Measurements from ENCODE around the gene FAF1. TPM values are rescaled to one million over a fixed set of nuclear protein-coding genes. Genes with fewer than 3 reads are reported as not detected.

FAF1 gene
- total RNA-seq, 1 experiment from 2014 or later = 73.2 TPM

DNA sequence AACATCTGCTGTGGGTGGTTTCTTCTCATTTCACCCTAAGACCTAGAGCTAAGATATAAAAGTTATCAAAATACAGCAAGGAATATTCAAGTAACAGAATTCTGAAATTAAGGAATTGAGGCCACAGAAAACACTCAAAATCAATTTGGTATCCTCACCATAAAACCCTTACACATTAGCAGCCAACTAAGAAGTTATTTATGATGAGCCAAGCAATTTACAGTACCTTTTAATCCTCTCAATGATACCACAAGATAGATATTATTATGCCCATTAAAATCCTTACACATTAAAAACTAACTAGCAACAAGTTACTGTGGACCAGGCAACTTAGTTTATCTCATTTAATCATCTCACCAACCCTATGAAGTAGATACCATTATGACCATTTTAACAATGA, 81.6 kb downstream of the FAF1 start (continued):
- TF ChIP-seq, protein P1, sequence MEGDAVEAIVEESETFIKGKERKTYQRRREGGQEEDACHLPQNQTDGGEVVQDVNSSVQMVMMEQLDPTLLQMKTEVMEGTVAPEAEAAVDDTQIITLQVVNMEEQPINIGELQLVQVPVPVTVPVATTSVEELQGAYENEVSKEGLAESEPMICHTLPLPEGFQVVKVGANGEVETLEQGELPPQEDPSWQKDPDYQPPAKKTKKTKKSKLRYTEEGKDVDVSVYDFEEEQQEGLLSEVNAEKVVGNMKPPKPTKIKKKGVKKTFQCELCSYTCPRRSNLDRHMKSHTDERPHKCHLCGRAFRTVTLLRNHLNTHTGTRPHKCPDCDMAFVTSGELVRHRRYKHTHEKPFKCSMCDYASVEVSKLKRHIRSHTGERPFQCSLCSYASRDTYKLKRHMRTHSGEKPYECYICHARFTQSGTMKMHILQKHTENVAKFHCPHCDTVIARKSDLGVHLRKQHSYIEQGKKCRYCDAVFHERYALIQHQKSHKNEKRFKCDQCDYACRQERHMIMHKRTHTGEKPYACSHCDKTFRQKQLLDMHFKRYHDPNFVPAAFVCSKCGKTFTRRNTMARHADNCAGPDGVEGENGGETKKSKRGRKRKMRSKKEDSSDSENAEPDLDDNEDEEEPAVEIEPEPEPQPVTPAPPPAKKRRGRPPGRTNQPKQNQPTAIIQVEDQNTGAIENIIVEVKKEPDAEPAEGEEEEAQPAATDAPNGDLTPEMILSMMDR (IDR thresholded peaks at IDR 0.05 in 2 of 3, conservative IDR thresholded peaks at IDR 0.05 in 1 of 3; ENCODE audit: borderline replicate concordance in 1 of 3, insufficient read depth in 1 of 3, low read depth in 2 of 3, low read length in 2 of 3) = no peak
- no peak for TF ChIP-seq SRF (IDR thresholded peaks at IDR 0.05; ENCODE audit: low read depth)
- no peak for TF ChIP-seq ZBTB33 (IDR thresholded peaks at IDR 0.05; ENCODE audit: extremely low read depth, insufficient replicate concordance, low read length)
- no peak for TF ChIP-seq SIN3A (IDR thresholded peaks at IDR 0.05; ENCODE audit: low read depth)
- TF ChIP-seq EZH2phosphoT487 (IDR thresholded peaks at IDR 0.05; ENCODE audit: borderline replicate concordance) = no peak

DNA sequence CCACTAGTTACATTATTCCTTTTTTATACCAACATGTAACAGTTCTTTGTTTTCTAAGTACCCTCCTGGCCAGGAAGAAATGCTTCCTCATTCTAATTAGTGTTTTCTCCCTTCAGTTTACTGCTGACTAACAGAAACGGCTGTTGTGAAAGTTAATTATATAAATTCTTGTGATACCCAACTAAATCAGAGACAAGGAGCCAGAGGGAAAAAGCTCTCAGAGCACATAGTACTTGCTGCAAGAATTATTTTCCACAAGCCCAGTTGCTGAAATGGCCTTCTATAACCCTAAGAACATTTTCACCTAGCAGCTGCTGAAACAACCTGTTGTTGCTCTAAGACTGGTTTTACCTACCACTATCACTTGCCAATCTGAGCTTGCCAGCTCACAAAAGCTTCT, 82.4 kb downstream of the FAF1 start:
- H3K79me2 ChIP-seq (ENCODE audit: insufficient read depth, low read length) = peaks cover 80% of the 10 kb centered on the region
- POLR2A ChIA-PET = no interaction called here
- TF ChIP-seq TCF7L2 (IDR thresholded peaks at IDR 0.05; ENCODE audit: borderline replicate concordance, extremely low read depth, insufficient read depth, insufficient read length) = no peak
- TF ChIP-seq RAD21 (IDR thresholded peaks at IDR 0.05; ENCODE audit: low read depth) = no peak
- no peak for TF ChIP-seq SIN3A (IDR thresholded peaks at IDR 0.05; ENCODE audit: low read depth)
- TF ChIP-seq ZFX (IDR thresholded peaks at IDR 0.05) = no peak
- no peak for TF ChIP-seq SP1 (IDR thresholded peaks at IDR 0.05; ENCODE audit: low read depth)
- TF ChIP-seq SRF (IDR thresholded peaks at IDR 0.05; ENCODE audit: low read depth) = no peak
- no peak for TF ChIP-seq JUND (IDR thresholded peaks at IDR 0.05)
- no peak for TF ChIP-seq ELF1 (IDR thresholded peaks at IDR 0.05; ENCODE audit: borderline replicate concordance, low read depth)
- TF ChIP-seq, protein P1 (IDR thresholded peaks at IDR 0.05 in 2 of 3, conservative IDR thresholded peaks at IDR 0.05 in 1 of 3; ENCODE audit: borderline replicate concordance in 1 of 3, insufficient read depth in 1 of 3, low read depth in 2 of 3, low read length in 2 of 3) = no peak
- TF ChIP-seq POLR2AphosphoS5 (IDR thresholded peaks at IDR 0.05; ENCODE audit: low read depth, low read length) = no peak
- no peak for TF ChIP-seq EGR1 (IDR thresholded peaks at IDR 0.05; ENCODE audit: low read depth)
- TF ChIP-seq, protein P2, sequence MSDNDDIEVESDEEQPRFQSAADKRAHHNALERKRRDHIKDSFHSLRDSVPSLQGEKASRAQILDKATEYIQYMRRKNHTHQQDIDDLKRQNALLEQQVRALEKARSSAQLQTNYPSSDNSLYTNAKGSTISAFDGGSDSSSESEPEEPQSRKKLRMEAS (IDR thresholded peaks at IDR 0.05) = no peak
- TF ChIP-seq EZH2 (IDR thresholded peaks at IDR 0.05) = no peak
- no peak for TF ChIP-seq EZH2phosphoT487 (IDR thresholded peaks at IDR 0.05; ENCODE audit: borderline replicate concordance)
- TF ChIP-seq ZBTB33 (IDR thresholded peaks at IDR 0.05; ENCODE audit: extremely low read depth, insufficient replicate concordance, low read length) = no peak

More for the DNA sequence above, 82.4 kb downstream of the FAF1 start:
- intact Hi-C loops (cut with micrococcal nuclease) = loop anchor here (10.0 kb wide), 1 partner anchor 397 kb away; no protein-coding TSS in a partner anchor
- ATAC-seq (no peak), DNase-seq (ENCODE audit: low read depth, low spot score) (no peak)
- no TSS peak for BruUV-seq (replicated peaks)
- no peak overlapping the region for H3K4me2 ChIP-seq (ENCODE audit: low read length)
- ChIA-PET CTCF (no interaction called here), RAD21 (ENCODE audit: low non-redundant PET in 1 of 2, low total read pairs in 2 of 2, uncharacterized antibody in 2 of 2, unreplicated experiment in 2 of 2) (no interaction called here)
- peaks cover 10% of the 10 kb centered on the region; the same call in 1 of the 2 replicates for H4K20me1 ChIP-seq (ENCODE audit: insufficient read depth)
- no peak overlapping the region for H3K4me3 ChIP-seq (replicated peaks in 1 of 2; ENCODE audit: low read depth in 1 of 2, low read length in 2 of 2)
- H3K9me2 ChIP-seq (ENCODE audit: insufficient read depth) = no peaks in the 10 kb centered on the region
- H3K27ac ChIP-seq (ENCODE audit: low read depth, low read length) = no peak overlapping the region
- no peaks in the 10 kb centered on the region for H3K27me3 ChIP-seq (ENCODE audit: insufficient read depth, low read length)
- H3K9ac ChIP-seq (ENCODE audit: low read length) = no peak overlapping the region
- no peaks in the 10 kb centered on the region for H3K36me3 ChIP-seq (ENCODE audit: control insufficient read depth in 1 of 2, insufficient read depth in 2 of 2, low read length in 2 of 2)
- H2AFZ ChIP-seq (ENCODE audit: low read depth, low read length, poor library complexity, severe bottlenecking) = no peak overlapping the region
- H3K9me3 ChIP-seq (ENCODE audit: control insufficient read depth in 1 of 2, insufficient read depth in 1 of 2, low read depth in 1 of 2, low read length in 2 of 2) = no peaks in the 10 kb centered on the region
- H3K4me1 ChIP-seq (ENCODE audit: control insufficient read depth in 1 of 2, insufficient read depth in 2 of 2, low read length in 2 of 2) = peaks cover 3 to 13% of the 10 kb centered on the region in 2 experiments; a peak in 3 of 4 replicates
